ENCODE measurements around the gene CCNDBP1.

- TF ChIP-seq GATA3 (IDR thresholded peaks at IDR 0.05; ENCODE audit: low read depth, low read length) = no peak
- no peak for TF ChIP-seq GATA2 (IDR thresholded peaks at IDR 0.05; ENCODE audit: low read depth, low read length)
These were observed 33.5 kb upstream of the CCNDBP1 start for GRCh38 chr15:43151688-43152087.
